Fibroblast of villous mesenchyme (primary cell): Measurements from ENCODE around the gene ATXN7L3. TPM values are rescaled to one million over a fixed set of nuclear protein-coding genes. Genes with fewer than 3 reads are reported as not detected.
A peak's percentile ranks its signal among the peaks of the same experiment; 100 is the strongest.
"Not testable (repeated sequence)": the region's sequence is repeated elsewhere in the genome, so short reads cannot be mapped to it uniquely, and the experiment has no call there.

Source experiments
- DNase-seq: peaks from one replicate; pipeline ENCODE4 v3.0.0-alpha.2; 2010; ENCODE audit warnings: low read depth
- H3K4me3 ChIP-seq: 2 replicates; pipeline ENCODE4 v1.5.1; 2011; ENCODE audit warnings: low read depth, mild to moderate bottlenecking, low read length
- total RNA-seq: library from RNA; depleted of rRNA; stranded (reverse); fragments of >200 nt; gene quantifications from 2 replicates; pipeline ENCODE4 v1.2.3, GENCODE V29; 2012
- TF ChIP-seq, protein P1 (sequence below): IDR thresholded peaks from 2 replicates; pipeline ENCODE4 v1.5.1; 2012; ENCODE audit warnings: low read depth, mild to moderate bottlenecking, low read length; ENCODE audit not compliant: insufficient read depth

Gene ATXN7L3
- total RNA-seq, 1 donor, result 43.6 TPM

DNA sequence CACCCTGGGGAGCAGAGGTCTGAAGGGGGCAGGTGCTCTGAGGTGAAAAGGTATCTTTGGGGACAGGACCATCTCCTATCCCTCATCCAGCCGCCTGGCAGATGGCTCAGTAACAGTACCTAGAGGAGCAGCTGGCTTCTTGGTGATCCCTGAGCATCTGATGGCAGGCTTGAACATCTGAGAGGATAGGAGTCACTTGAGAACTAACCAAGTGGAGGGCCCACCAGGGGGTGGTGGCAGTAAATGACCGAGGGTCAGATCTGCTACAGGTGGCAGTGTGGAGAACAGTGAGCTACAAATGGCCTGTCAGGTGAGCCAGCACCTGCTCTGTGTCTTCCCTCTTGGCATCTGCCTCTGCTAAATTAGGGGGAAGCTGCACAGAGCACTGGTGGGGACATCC is 44.2 kb downstream of the ATXN7L3 start:
- no peak overlapping the region for H3K4me3 ChIP-seq
- no peak for DNase-seq
- TF ChIP-seq, protein P1, sequence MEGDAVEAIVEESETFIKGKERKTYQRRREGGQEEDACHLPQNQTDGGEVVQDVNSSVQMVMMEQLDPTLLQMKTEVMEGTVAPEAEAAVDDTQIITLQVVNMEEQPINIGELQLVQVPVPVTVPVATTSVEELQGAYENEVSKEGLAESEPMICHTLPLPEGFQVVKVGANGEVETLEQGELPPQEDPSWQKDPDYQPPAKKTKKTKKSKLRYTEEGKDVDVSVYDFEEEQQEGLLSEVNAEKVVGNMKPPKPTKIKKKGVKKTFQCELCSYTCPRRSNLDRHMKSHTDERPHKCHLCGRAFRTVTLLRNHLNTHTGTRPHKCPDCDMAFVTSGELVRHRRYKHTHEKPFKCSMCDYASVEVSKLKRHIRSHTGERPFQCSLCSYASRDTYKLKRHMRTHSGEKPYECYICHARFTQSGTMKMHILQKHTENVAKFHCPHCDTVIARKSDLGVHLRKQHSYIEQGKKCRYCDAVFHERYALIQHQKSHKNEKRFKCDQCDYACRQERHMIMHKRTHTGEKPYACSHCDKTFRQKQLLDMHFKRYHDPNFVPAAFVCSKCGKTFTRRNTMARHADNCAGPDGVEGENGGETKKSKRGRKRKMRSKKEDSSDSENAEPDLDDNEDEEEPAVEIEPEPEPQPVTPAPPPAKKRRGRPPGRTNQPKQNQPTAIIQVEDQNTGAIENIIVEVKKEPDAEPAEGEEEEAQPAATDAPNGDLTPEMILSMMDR, result no peak

DNA sequence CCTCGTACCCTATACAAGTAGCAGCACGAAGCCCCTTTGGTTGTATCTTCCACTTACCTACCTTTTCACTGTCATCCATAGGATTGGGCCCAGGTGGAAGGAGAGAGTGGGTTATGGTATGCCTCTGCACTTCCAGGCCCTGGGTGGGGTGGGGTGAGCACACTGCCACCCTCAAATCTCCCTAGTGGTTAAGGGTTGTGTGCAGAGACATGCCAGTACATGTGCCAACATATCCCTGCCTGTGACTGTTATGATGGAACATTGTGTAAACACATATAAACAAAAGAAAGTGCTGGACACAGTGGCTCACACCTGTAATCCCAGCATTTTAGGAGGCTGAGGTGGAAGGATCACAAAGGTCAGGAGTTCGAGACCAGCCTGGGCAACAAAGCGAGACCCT is 46.8 kb downstream of the ATXN7L3 start:
- H3K4me3 ChIP-seq, result no peak overlapping the region
- no peak for DNase-seq
- TF ChIP-seq, protein P1, result no peak

DNA sequence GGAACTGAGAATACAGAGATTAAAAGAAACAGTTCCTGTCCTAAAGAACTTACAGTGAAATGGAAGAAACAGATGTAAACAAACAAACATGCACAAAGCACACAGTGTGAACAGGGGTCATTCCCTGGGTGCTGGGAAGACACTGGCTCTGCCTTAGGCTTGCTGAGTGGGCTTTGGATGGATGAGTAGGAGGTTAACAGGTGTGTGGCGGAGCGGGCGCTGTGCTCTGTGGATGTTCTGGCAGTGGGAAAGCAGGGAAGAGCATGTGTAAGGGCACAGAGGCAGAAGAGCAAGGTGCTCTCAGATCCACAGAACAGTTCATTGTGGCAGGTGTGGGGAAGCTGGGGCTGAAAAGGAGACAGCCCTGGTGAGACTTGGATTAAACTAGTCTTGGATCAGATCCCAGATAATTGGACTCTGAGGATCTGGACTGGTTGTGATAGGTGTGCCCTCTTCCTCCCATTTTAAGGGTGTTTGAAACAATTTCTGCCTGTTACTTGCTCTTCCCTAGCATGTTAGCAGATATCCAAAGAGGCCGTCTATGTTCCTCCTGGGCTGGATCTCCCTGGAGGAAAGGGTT is 49.8 kb downstream of the ATXN7L3 start:
- DNase-seq, result no peak
- TF ChIP-seq, protein P1, result no peak
- H3K4me3 ChIP-seq, result no peak overlapping the region

DNA sequence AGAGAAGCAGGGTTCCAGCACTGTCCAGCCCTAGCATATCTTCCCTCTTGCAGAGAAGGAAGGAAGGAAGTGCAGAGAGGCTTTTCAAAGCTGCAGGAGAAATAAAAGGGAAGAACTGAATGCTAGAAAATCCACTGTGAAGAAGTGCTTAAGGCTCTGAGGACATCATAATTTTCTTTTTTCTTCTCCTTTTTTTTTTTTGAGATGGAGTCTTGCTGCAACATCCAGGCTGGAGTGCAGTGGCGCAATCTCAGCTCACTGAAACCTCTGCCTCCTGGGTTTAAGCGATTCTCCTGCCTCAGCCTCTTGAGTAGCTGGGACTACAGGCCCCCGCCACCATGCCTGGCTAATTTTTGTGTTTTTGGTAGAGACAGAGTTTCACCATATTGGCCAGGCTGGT is 50.6 kb downstream of the ATXN7L3 start:
- H3K4me3 ChIP-seq, DNase-seq: not testable (repeated sequence)

DNA sequence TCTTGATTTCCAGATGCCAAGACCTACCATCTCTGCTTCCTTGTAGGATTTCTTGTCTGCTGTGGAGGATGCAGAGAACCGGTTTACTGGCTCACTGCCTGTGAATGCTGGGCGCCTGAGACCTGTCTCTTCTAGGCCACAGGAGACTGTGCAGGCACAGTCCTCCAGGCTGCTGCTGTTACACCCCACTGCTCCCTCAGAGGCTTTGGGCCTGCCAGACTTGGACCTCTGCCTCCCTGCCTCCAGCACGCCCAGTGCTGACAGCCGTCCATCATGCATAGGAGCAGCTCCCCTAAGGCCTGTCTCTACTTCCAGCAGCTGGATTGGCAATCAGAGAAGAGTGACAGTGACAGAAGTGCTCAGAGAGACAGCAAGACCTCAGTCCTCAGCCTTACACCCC is 51.9 kb downstream of the ATXN7L3 start:
- H3K4me3 ChIP-seq, result no peak overlapping the region
- TF ChIP-seq, protein P1, result no peak
- DNase-seq, result no peak

DNA sequence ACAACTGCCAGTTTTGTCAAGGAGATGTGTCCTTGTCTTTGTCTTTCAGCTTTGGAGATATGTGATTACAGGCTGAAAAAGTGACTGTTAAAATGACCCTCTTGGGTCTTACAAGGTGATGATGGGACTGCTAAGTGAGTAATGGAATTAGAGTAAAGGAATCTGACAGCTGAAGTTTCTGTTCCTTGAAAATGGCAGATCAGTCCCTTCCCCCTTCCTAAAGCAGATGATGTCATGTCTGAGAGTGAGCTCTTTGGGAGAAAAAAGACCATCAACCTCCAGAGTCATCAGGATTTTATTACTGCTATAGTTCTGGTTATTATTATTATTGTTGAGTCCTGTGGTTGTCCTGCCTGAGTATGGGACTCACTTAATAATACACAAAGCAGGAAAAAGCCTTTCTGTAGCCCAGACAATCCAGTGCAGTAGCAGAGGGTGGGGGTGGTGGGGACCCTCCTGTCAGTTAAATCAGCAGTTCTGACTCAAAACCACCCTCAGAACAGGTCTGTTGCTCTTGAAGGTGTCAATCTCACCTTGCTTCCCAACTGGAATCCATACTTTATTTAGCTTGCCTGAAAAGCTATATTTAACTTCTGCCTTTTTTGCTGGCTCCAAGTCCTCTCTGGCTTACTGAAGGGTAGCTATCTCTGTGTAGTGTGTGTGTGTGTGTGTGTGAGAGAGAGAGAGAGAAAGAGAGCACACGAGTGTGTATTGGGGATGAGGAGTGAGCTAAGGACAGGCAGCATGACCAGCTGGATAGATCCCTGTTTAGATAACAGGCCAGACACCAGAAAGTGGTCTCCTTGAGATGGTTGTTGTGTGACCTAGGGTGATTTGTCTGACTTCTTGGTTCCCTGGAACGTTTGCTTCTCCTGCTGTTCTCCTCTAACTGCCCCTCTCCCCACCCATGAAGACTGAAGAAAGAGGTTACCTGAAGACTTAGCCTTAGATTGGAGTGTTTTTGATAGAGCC is 53.0 kb downstream of the ATXN7L3 start:
- DNase-seq, result no peak
- TF ChIP-seq, protein P1, result no peak
- no peak overlapping the region for H3K4me3 ChIP-seq

DNA sequence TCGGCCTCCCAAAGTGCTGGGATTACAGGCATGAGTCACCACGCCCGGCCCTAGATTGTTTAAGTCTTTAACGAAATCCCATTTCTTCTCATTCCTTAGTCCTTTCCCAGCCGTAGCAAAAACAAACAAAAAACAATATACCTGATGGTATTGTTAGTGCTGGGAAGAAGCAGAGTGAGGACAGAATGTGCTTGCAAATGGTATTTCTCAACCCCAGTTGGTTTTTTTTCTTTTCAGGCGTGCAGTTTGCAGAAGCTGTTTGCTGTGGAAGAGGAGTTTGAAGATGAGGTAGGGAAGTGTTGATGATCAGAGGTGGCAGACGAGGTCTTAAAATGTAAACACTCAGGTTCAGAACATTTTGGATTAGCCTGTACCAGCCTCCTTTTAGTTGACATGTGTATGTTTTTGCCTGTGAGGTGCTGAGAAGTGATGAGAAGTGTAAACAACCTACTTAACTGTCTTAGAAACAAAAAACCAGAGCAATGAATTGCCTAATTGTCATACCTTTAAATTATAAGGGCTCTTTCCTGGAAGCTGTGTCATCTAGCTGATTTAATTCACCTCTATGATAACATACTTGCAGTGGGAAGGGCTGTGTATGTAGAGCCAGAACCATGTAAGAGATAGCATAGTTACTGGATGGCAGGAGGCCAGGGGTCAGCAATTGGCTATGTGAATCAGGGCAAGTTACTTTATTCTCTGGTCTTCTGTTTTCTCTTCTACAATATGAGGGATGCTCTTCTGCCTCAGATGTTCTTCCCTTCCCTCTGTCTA is 54.5 kb downstream of the ATXN7L3 start:
- no peak overlapping the region for H3K4me3 ChIP-seq
- peak; percentile 75 for DNase-seq
- TF ChIP-seq, protein P1, result no peak

DNA sequence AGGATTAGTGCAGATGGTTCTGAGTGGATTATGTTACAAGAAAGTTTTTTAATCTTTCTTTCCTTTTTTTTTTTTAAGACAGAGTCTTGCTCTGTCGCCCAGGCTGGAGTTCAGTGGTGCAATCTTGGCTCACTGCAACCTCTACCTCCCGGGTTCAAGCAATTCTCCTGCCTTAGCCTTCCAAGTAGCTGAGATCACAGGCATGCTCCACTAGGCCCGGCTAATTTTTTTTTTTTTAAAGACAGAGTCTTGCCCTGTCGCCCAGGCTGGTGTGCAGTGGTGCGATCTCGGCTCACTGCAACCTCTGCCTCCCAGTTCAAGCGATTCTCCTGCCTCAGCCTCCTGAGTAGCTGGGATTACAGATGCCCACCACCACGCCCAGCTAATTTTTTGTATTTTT is 55.8 kb downstream of the ATXN7L3 start:
- not testable (repeated sequence) for DNase-seq, H3K4me3 ChIP-seq
